HepG2 (cell line): ENCODE measurements around the gene CTXN1. TPM values are rescaled to one million over a fixed set of nuclear protein-coding genes. Genes with fewer than 3 reads are reported as not detected.

Experiments used
- EHMT2 ChIP-seq: fragments of 200-600 bp; sonication (generic); IDR thresholded peaks from 2 replicates; pipeline ENCODE4 v1.7.0; 2017; ENCODE audit warnings: antibody characterized with exemption, low read depth, low read length, borderline replicate concordance
- GTF3A ChIP-seq: sonication (generic); formaldehyde crosslinking; conservative IDR thresholded peaks from 2 replicates; pipeline ENCODE4 v1.4.0; 2020; ENCODE audit warnings: mild to moderate bottlenecking, missing genetic modification reagents
- HNRNPLL ChIP-seq: fragments of 200-400 bp; formaldehyde crosslinking; IDR thresholded peaks from 2 replicates; pipeline ENCODE4 v1.6.1; 2017; ENCODE audit warnings: mild to moderate bottlenecking, low read depth, low read length; ENCODE audit not compliant: poor library complexity, severe bottlenecking
- JDP2 ChIP-seq: sonication (generic); formaldehyde crosslinking; IDR thresholded peaks from 2 replicates; pipeline ENCODE4 v1.8.1; 2022; ENCODE audit warnings: missing genetic modification reagents, borderline replicate concordance
- MAFG ChIP-seq: sonication (generic); formaldehyde crosslinking; IDR thresholded peaks from 2 replicates; pipeline ENCODE4 v1.5.1; 2020; ENCODE audit warnings: mild to moderate bottlenecking, missing genetic modification reagents
- MBNL3 ChIP-seq: fragments of 250-450 bp; sonication (Bioruptor Pico); conservative IDR thresholded peaks from 2 replicates; pipeline ENCODE4 v1.8.0; 2022; ENCODE audit warnings: mild to moderate bottlenecking, inconsistent platforms
- MEF2D ChIP-seq: sonication (generic); formaldehyde crosslinking; IDR thresholded peaks from 2 replicates; pipeline ENCODE4 v1.5.1; 2020; ENCODE audit warnings: mild to moderate bottlenecking, missing genetic modification reagents
- MTA3 ChIP-seq: sonication (generic); formaldehyde crosslinking; IDR thresholded peaks from 2 replicates; pipeline ENCODE4 v1.4.0; 2020; ENCODE audit warnings: missing genetic modification reagents
- NKX3-1 ChIP-seq: sonication (generic); formaldehyde crosslinking; IDR thresholded peaks from 2 replicates; pipeline ENCODE4 v1.5.0; 2020; ENCODE audit warnings: missing genetic modification reagents
- SAFB2 ChIP-seq: sonication (generic); formaldehyde crosslinking; IDR thresholded peaks from 2 replicates; pipeline ENCODE4 v1.5.1; 2020; ENCODE audit warnings: missing genetic modification reagents, low read depth, mild to moderate bottlenecking, borderline replicate concordance
- SMAD1 ChIP-seq: sonication (generic); formaldehyde crosslinking; IDR thresholded peaks from 2 replicates; pipeline ENCODE4 v1.4.0; 2020; ENCODE audit warnings: missing genetic modification reagents, low read depth, mild to moderate bottlenecking, borderline replicate concordance
- SSRP1 ChIP-seq: IDR thresholded peaks from 2 replicates; pipeline ENCODE4 v1.6.1; 2016; ENCODE audit warnings: control low read depth
- TBX2 ChIP-seq: sonication (generic); formaldehyde crosslinking; IDR thresholded peaks from 2 replicates; pipeline ENCODE4 v1.5.0; 2020; ENCODE audit warnings: missing genetic modification reagents, mild to moderate bottlenecking, borderline replicate concordance
- ZNF547 ChIP-seq: sonication (generic); formaldehyde crosslinking; IDR thresholded peaks from 2 replicates; pipeline ENCODE4 v1.5.1; 2020; ENCODE audit warnings: mild to moderate bottlenecking, missing genetic modification reagents
- ZNF598 ChIP-seq: sonication (generic); formaldehyde crosslinking; IDR thresholded peaks from 2 replicates; pipeline ENCODE4 v1.5.1; 2020; ENCODE audit warnings: mild to moderate bottlenecking, missing genetic modification reagents, borderline replicate concordance
- ZNF619 ChIP-seq: sonication (generic); formaldehyde crosslinking; IDR thresholded peaks from 2 replicates; pipeline ENCODE4 v1.4.0; 2020; ENCODE audit warnings: mild to moderate bottlenecking, missing genetic modification reagents
- polyA plus RNA-seq, 8 experiments: library from polyadenylated mRNA; depleted of rRNA in 3 of 8; stranded (reverse) in 7 of 8; unstranded in 1 of 8; fragments of >200 nt; fragmentation: Illumina TruSeq in 4 of 8; extraction: Trizol in 4 of 8; gene quantifications; 2 replicates each; pipeline versions ENCODE4 v1.2.1 to v1.2.3, GENCODE V29; 2011 to 2016; ENCODE audit warnings: low read depth in 4 of 8, missing spikeins in 1 of 8, mixed read lengths in 1 of 8; ENCODE audit not compliant: insufficient read depth in 1 of 8
- total RNA-seq, 5 experiments: library from RNA; depleted of rRNA; stranded (reverse); fragments of >200 nt; fragmentation: Illumina TruSeq; extraction: Trizol; gene quantifications; 2 replicates each; pipeline ENCODE4 v1.2.3, GENCODE V29; 2016; ENCODE audit warnings: low read depth in 1 of 5
- TF ChIP-seq, protein P1 (sequence below): sonication (generic); IDR thresholded peaks from 2 replicates; pipeline ENCODE4 v1.6.1; 2016; ENCODE audit warnings: low read depth, borderline replicate concordance
- TF ChIP-seq, protein P2 (sequence below): sonication (generic); formaldehyde crosslinking; IDR thresholded peaks from 2 replicates; pipeline ENCODE4 v1.4.0; 2020; ENCODE audit warnings: missing genetic modification reagents
- TF ChIP-seq, protein P3 (sequence below): sonication (generic); formaldehyde crosslinking; IDR thresholded peaks from 2 replicates; pipeline ENCODE4 v1.5.0; 2020; ENCODE audit warnings: mild to moderate bottlenecking, missing genetic modification reagents, borderline replicate concordance

Gene CTXN1
- total and polyA plus RNA-seq, 2 of the 13 experiments (the other 11 are each of a cell fraction or from before 2014, with no cell fraction given) = 0.11 TPM; not detected in 1

DNA sequence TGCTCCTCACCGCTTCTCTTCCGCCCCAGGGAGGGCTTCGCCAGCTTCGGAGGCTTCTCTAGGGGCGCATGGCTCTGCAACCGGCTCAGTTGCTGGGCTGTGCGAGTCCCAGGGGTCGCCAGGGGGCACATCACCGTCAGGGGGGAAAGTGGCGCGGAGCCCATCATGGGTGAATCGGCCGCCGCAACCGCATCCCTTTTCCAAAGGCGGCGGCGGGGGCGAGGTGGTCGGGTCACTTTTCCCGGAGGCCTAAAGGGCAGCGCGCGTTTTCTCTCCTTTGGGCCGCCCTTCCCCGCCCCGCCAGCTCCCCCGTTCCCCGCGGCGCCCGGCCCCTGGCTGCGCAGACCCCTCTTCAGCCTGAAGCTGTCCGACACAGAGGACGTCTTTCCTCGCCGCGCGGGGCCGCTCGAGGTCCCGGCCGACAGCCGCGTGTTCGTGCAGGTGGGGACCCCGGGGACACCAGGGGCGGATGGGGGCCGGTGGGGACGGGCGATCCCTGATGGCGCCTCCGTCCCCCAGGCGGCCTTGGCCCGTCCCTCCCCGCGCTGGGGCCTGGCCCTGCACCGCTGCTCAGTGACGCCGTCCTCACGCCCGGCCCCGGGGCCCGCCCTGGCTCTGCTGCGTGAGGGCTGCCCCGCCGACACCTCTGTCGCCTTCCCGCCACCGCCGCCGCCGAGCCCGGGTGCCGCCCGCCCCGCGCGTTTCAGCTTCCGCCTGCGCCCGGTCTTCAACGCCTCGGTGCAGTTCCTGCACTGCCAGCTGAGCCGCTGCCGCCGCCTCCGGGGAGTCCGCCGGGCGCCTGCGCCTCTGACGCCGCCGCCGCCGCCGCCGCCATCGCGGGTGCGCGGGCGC, 9.6 kb downstream of the CTXN1 start (continued):
- TF ChIP-seq, protein P1, sequence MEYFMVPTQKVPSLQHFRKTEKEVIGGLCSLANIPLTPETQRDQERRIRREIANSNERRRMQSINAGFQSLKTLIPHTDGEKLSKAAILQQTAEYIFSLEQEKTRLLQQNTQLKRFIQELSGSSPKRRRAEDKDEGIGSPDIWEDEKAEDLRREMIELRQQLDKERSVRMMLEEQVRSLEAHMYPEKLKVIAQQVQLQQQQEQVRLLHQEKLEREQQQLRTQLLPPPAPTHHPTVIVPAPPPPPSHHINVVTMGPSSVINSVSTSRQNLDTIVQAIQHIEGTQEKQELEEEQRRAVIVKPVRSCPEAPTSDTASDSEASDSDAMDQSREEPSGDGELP = peak; percentile 62; the same call in 1 of the 2 replicates
- TF ChIP-seq, protein P2, sequence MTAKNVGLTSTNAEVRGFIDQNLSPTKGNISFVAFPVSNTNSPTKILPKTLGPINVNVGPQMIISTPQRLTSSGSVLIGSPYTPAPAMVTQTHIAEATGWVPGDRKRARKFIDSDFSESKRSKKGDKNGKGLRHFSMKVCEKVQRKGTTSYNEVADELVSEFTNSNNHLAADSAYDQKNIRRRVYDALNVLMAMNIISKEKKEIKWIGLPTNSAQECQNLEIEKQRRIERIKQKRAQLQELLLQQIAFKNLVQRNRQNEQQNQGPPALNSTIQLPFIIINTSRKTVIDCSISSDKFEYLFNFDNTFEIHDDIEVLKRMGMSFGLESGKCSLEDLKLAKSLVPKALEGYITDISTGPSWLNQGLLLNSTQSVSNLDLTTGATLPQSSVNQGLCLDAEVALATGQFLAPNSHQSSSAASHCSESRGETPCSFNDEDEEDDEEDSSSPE (CRISPR knock-in tag) = peak; percentile 66
- no peak for TF ChIP-seq ZNF547
- TF ChIP-seq EHMT2 = no peak
- TF ChIP-seq MAFG (CRISPR knock-in tag) = 0 out of 2 replicates have a peak, but pooled peaks have one; percentile 28
- no peak for TF ChIP-seq SMAD1 (CRISPR knock-in tag)
- TF ChIP-seq JDP2 (CRISPR knock-in tag) = no peak
- peak; percentile 43; the same call in 1 of the 2 replicates for TF ChIP-seq SAFB2 (CRISPR knock-in tag)
- no peak for TF ChIP-seq SSRP1
- TF ChIP-seq ZNF619 (CRISPR knock-in tag) = no peak
- TF ChIP-seq MTA3 (CRISPR knock-in tag) = no peak
- no peak for TF ChIP-seq MBNL3
- TF ChIP-seq HNRNPLL = peak; percentile 87
- TF ChIP-seq ZNF598 (CRISPR knock-in tag) = no peak
- no peak; the same call in 1 of the 2 replicates for TF ChIP-seq NKX3-1 (CRISPR knock-in tag)
- TF ChIP-seq, protein P3, sequence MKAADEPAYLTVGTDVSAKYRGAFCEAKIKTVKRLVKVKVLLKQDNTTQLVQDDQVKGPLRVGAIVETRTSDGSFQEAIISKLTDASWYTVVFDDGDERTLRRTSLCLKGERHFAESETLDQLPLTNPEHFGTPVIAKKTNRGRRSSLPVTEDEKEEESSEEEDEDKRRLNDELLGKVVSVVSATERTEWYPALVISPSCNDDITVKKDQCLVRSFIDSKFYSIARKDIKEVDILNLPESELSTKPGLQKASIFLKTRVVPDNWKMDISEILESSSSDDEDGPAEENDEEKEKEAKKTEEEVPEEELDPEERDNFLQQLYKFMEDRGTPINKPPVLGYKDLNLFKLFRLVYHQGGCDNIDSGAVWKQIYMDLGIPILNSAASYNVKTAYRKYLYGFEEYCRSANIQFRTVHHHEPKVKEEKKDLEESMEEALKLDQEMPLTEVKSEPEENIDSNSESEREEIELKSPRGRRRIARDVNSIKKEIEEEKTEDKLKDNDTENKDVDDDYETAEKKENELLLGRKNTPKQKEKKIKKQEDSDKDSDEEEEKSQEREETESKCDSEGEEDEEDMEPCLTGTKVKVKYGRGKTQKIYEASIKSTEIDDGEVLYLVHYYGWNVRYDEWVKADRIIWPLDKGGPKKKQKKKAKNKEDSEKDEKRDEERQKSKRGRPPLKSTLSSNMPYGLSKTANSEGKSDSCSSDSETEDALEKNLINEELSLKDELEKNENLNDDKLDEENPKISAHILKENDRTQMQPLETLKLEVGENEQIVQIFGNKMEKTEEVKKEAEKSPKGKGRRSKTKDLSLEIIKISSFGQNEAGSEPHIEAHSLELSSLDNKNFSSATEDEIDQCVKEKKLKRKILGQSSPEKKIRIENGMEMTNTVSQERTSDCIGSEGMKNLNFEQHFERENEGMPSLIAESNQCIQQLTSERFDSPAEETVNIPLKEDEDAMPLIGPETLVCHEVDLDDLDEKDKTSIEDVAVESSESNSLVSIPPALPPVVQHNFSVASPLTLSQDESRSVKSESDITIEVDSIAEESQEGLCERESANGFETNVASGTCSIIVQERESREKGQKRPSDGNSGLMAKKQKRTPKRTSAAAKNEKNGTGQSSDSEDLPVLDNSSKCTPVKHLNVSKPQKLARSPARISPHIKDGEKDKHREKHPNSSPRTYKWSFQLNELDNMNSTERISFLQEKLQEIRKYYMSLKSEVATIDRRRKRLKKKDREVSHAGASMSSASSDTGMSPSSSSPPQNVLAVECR (CRISPR knock-in tag) = peak; percentile 43; the same call in 1 of the 2 replicates
- TF ChIP-seq GTF3A (CRISPR knock-in tag) = no peak
- peak; percentile 53; the same call in 1 of the 2 replicates for TF ChIP-seq TBX2
- no peak for TF ChIP-seq MEF2D (CRISPR knock-in tag)
